A549 (cell line): ENCODE data around the gene CUL7. TPM values are rescaled to one million over a fixed set of nuclear protein-coding genes. Genes with fewer than 3 reads are reported as not detected.

Experiments
- ATAC-seq, 2 experiments: fragments of 200-7000 bp in 1 of 2; fragments of >200 bp in 1 of 2; cut with Nextera tagmentation in 1 of 2; cut with Tn5 transposase in 1 of 2; 3 replicates each; pipeline versions ENCODE4 v1.8.0 to v1.9.1; 2018 to 2020; ENCODE audit warnings: mild to moderate bottlenecking in 1 of 2, moderate library complexity in 1 of 2
- CTCF ChIA-PET: fragments of 300-600 bp; sonication (Branson Sonifier 250); formaldehyde crosslinking; extraction: SDS; loops from one replicate; lab custom pipeline; 2021; ENCODE audit warnings: antibody characterized with exemption, inconsistent platforms; lab: Yijun Ruan, JAX
- POLR2A ChIA-PET: fragments of 350-600 bp; formaldehyde crosslinking; extraction: SDS; loops from one replicate; lab custom pipeline; 2021; ENCODE audit warnings: antibody characterized with exemption, inconsistent platforms; lab: Yijun Ruan, JAX
- DNase-seq, 2 experiments: peaks; one replicate each; pipeline versions ENCODE4 v3.0.0 to v3.0.0-alpha.2; 2011 to 2016; ENCODE audit warnings: low read depth in 1 of 2, low spot score in 1 of 2
- FAIRE-seq: peaks from 2 replicates; lab custom pipeline; 2011; peaks lifted over from hg19 to GRCh38; lab: Jason Lieb, UNC
- H3K27ac ChIP-seq, 2 experiments: fragments of >200 bp; sonication (Bioruptor Twin); formaldehyde crosslinking; 3 replicates each; pipeline ENCODE4 v1.5.1; 2016 to 2017
- H3K4me1 ChIP-seq: fragments of >200 bp; sonication (Bioruptor Twin); formaldehyde crosslinking; 3 replicates; pipeline ENCODE4 v1.6.1; 2016
- H3K4me2 ChIP-seq: fragments of >200 bp; sonication (Bioruptor Twin); formaldehyde crosslinking; 3 replicates; pipeline ENCODE4 v1.6.1; 2016
- H3K4me3 ChIP-seq: fragments of >200 bp; sonication (Bioruptor Twin); formaldehyde crosslinking; 3 replicates; pipeline ENCODE4 v1.5.1; 2016
- H3K9me3 ChIP-seq: fragments of >200 bp; sonication (Bioruptor Twin); formaldehyde crosslinking; 3 replicates; pipeline ENCODE4 v1.6.1; 2016
- CBX2 ChIP-seq: fragments of 200-600 bp; sonication (generic); IDR thresholded peaks from 2 replicates; pipeline ENCODE4 v1.6.1; 2016; ENCODE audit warnings: low read depth, mild to moderate bottlenecking, borderline replicate concordance
- CHD4 ChIP-seq: fragments of 200-600 bp; sonication (generic); IDR thresholded peaks from 2 replicates; pipeline ENCODE4 v1.6.1; 2016; ENCODE audit warnings: antibody characterized with exemption, mild to moderate bottlenecking, borderline replicate concordance
- EHF ChIP-seq: fragments of 250-450 bp; sonication (Bioruptor Pico); IDR thresholded peaks from 2 replicates; pipeline ENCODE4 v1.5.0; 2020; ENCODE audit warnings: mild to moderate bottlenecking
- EHMT2 ChIP-seq: fragments of 200-600 bp; sonication (generic); IDR thresholded peaks from 2 replicates; pipeline ENCODE4 v1.6.1; 2016; ENCODE audit warnings: antibody characterized with exemption, low read depth, mild to moderate bottlenecking, moderate library complexity
- EP300 ChIP-seq, 2 experiments: fragments of >200 bp; sonication (Bioruptor Twin); formaldehyde crosslinking; IDR thresholded peaks; 2 replicates in 1 of 2; 3 replicates in 1 of 2; pipeline ENCODE4 v1.6.1; 2016 to 2017
- FOSB ChIP-seq: fragments of 250-450 bp; sonication (Bioruptor Pico); IDR thresholded peaks from 2 replicates; pipeline ENCODE4 v1.5.0; 2020; ENCODE audit warnings: mild to moderate bottlenecking, moderate library complexity
- FOSL2 ChIP-seq, 2 experiments: fragments of 450-650 bp in 1 of 2; fragments of >200 bp in 1 of 2; sonication (Bioruptor Twin) in 1 of 2; formaldehyde crosslinking; IDR thresholded peaks; 2 replicates each; pipeline versions ENCODE4 v1.5.0 to v1.6.1; 2016 to 2020; ENCODE audit warnings: mild to moderate bottlenecking in 1 of 2, moderate library complexity in 1 of 2
- HOXA7 ChIP-seq: fragments of 250-450 bp; sonication (Bioruptor Pico); IDR thresholded peaks from 2 replicates; pipeline ENCODE4 v1.5.0; 2020; ENCODE audit warnings: mild to moderate bottlenecking, moderate library complexity
- JUN ChIP-seq, 2 experiments: fragments of >200 bp; sonication (Bioruptor Twin); formaldehyde crosslinking; IDR thresholded peaks; 2 replicates in 1 of 2; 3 replicates in 1 of 2; pipeline ENCODE4 v1.6.1; 2016 to 2017
- JUNB ChIP-seq: fragments of >200 bp; sonication (Bioruptor Twin); formaldehyde crosslinking; IDR thresholded peaks from 2 replicates; pipeline ENCODE4 v1.6.1; 2016
- KDM1A ChIP-seq: fragments of 200-600 bp; sonication (generic); IDR thresholded peaks from 2 replicates; pipeline ENCODE4 v1.6.1; 2016; ENCODE audit warnings: low read depth, mild to moderate bottlenecking
- MAFK ChIP-seq: fragments of 450-650 bp; IDR thresholded peaks from 2 replicates; pipeline ENCODE4 v1.6.1; 2014; ENCODE audit not compliant: partially characterized antibody
- MAZ ChIP-seq: fragments of 150-350 bp; IDR thresholded peaks from 2 replicates; pipeline ENCODE4 v1.6.1; 2014; ENCODE audit warnings: antibody characterized with exemption, low read depth, low read length, borderline replicate concordance
- MYC ChIP-seq: IDR thresholded peaks from 2 replicates; pipeline ENCODE4 v1.6.1; 2012; ENCODE audit warnings: mild to moderate bottlenecking, inconsistent platforms, low read length, improper control_type of control experiment, borderline replicate concordance
- POLR2A ChIP-seq: IDR thresholded peaks from 2 replicates; pipeline ENCODE4 v1.6.1; 2012; ENCODE audit warnings: mild to moderate bottlenecking, low read length
- POLR2AphosphoS2 ChIP-seq: conservative IDR thresholded peaks from 2 replicates; pipeline ENCODE4 v1.6.1; 2012; ENCODE audit warnings: low read length, improper control_type of control experiment, inconsistent platforms
- RAD21 ChIP-seq, 2 experiments: fragments of >200 bp in 1 of 2; sonication (Bioruptor Twin) in 1 of 2; formaldehyde crosslinking in 1 of 2; IDR thresholded peaks in 1 of 2; conservative IDR thresholded peaks in 1 of 2; 2 replicates in 1 of 2; 3 replicates in 1 of 2; pipeline ENCODE4 v1.6.1; 2012 to 2018; ENCODE audit warnings: inconsistent platforms in 1 of 2
- RCOR1 ChIP-seq: fragments of 150-350 bp; IDR thresholded peaks from 2 replicates; pipeline ENCODE4 v1.6.1; 2014; ENCODE audit warnings: antibody characterized with exemption, low read length, low read depth
- RNF2 ChIP-seq: fragments of 200-600 bp; sonication (generic); IDR thresholded peaks from 2 replicates; pipeline ENCODE4 v1.6.1; 2016; ENCODE audit warnings: low read depth, mild to moderate bottlenecking, antibody characterized with exemption, moderate library complexity, borderline replicate concordance
- SMC3 ChIP-seq: fragments of >200 bp; sonication (Bioruptor Twin); formaldehyde crosslinking; IDR thresholded peaks from 3 replicates; pipeline ENCODE4 v1.6.1; 2018; ENCODE audit warnings: inconsistent platforms
- SREBF2 ChIP-seq: fragments of 450-650 bp; IDR thresholded peaks from 2 replicates; pipeline ENCODE4 v1.6.1; 2014; ENCODE audit warnings: mild to moderate bottlenecking, moderate library complexity
- TP53 ChIP-seq: fragments of 250-450 bp; sonication (Bioruptor Pico); IDR thresholded peaks from 2 replicates; pipeline ENCODE4 v1.5.0; 2021; ENCODE audit warnings: mild to moderate bottlenecking, moderate library complexity
- ZFP36 ChIP-seq: fragments of 450-650 bp; IDR thresholded peaks from 2 replicates; pipeline ENCODE4 v1.6.1; 2014; ENCODE audit warnings: borderline replicate concordance; ENCODE audit not compliant: partially characterized antibody
- ZNF302 ChIP-seq: fragments of 250-450 bp; sonication (Bioruptor Pico); IDR thresholded peaks from 2 replicates; pipeline ENCODE4 v1.9.0; 2021; ENCODE audit warnings: inconsistent platforms, mild to moderate bottlenecking, moderate library complexity
- WGBS: methylation state at CpG from one replicate; pipeline ENCODE4 v1.1.6; 2017; ENCODE audit errors: missing lambda C conversion rate; 5-methylcytosine and 5-hydroxymethylcytosine counted together
- polyA plus RNA-seq, 4 experiments: library from polyadenylated mRNA; depleted of rRNA in 3 of 4; stranded (reverse); fragments of >200 nt; fragmentation: RNase III in 1 of 4; extraction: RNeasy Plus Mini Kit Qiagen cat#74134 plus additional on column Dnase treatment in 1 of 4; gene quantifications; 2 replicates in 3 of 4; 3 replicates in 1 of 4; pipeline ENCODE4 v1.2.3, GENCODE V29; 2011 to 2017
- TF ChIP-seq, protein P1 (sequence below): IDR thresholded peaks from 2 replicates; pipeline ENCODE4 v1.6.1; 2012
- TF ChIP-seq, protein P2 (sequence below): fragments of >200 bp; sonication (Bioruptor Twin); formaldehyde crosslinking; IDR thresholded peaks from 3 replicates; pipeline ENCODE4 v1.5.1; 2016
- TF ChIP-seq, protein P3 (sequence below): fragments of 450-650 bp; IDR thresholded peaks from 2 replicates; pipeline ENCODE4 v1.6.1; 2014; ENCODE audit warnings: antibody characterized with exemption
- TF ChIP-seq, protein P4 (sequence below): fragments of 250-450 bp; sonication (Bioruptor Pico); IDR thresholded peaks from 2 replicates; pipeline ENCODE4 v1.5.0; 2021; ENCODE audit warnings: mild to moderate bottlenecking, moderate library complexity, borderline replicate concordance

CUL7 gene
- polyA plus RNA-seq, 2 of the 4 experiments (the other 2 are of a cell fraction), result 10.0 to 12.1 TPM

GRCh38 chr6:43081043-43081442 is 27.4 kb upstream of the CUL7 start (continued):
- TF ChIP-seq JUNB (no peak), EHMT2 (no peak), ZFP36 (no peak), SMC3 (no peak)
- TF ChIP-seq, protein P1, sequence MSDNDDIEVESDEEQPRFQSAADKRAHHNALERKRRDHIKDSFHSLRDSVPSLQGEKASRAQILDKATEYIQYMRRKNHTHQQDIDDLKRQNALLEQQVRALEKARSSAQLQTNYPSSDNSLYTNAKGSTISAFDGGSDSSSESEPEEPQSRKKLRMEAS, result no peak

- WGBS, result 93% methylated on average over 2 of the region's 2 CpGs
Measured at GRCh38 chr6:43078691-43079090, 25.0 kb upstream of the CUL7 start.

DNA sequence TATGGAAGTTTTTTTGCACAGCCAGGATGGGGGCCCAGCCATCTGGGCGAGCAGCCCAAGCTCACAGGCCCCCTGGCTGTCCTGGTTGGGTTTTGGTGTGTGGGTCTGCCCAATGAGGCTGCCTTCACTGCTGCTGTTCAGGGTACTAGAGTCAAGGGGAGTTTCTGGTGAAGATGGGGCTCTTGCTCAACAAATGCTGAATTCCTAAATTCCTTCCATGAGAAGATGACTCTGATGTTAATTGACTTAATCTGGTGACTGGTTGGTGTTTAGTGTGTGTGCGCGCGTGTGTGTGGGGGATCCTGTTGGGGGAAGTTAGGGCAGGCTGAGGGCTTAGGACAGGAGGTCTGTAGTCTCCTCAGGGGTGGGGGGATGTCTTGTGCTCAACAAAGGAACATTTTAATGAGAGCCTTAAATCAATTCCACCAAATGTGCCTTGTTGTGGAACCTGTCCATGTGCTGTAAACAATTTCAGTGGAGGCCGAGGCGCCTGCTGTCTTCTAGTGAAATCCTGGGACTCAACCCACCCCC is 24.4 kb upstream of the CUL7 start:
- POLR2A ChIA-PET, result no interaction called here
- no peak overlapping the region for H3K4me2 ChIP-seq
- no peak overlapping the region for H3K4me3 ChIP-seq
- H3K27ac ChIP-seq, result no peak overlapping the region
- DNase-seq, result no peak
- FAIRE-seq, result no peak
- CTCF ChIA-PET, result interaction anchor here (1.3 to 3.1 kb wide), 2 partner anchors 51 to 65 kb away, joined by 4 to 20 read pairs; no protein-coding TSS in a partner anchor
- 79% methylated on average over 6 of the region's 6 CpGs for WGBS
- H3K9me3 ChIP-seq, result no peaks in the 10 kb centered on the region
- no peak for ATAC-seq
- peaks cover 6% of the 10 kb centered on the region; the same call in 2 of the 3 replicates for H3K4me1 ChIP-seq
- TF ChIP-seq MYC (no peak), HOXA7 (CRISPR knock-in tag) (no peak), CHD4 (no peak), RAD21 (conservative IDR thresholded peaks at IDR 0.05 in 1 of 2, IDR thresholded peaks at IDR 0.05 in 1 of 2) (no peak), FOSL2 (IDR thresholded peaks at IDR 0.05) (no peak), FOSL2 (CRISPR knock-in tag; IDR thresholded peaks at IDR 0.05) (no peak), KDM1A (no peak), JUNB (no peak), POLR2AphosphoS2 (no peak), CBX2 (no peak), MAFK (no peak), EP300 (IDR thresholded peaks at IDR 0.05) (no peak), FOSB (CRISPR knock-in tag) (no peak), TP53 (CRISPR knock-in tag) (no peak), EHF (CRISPR knock-in tag) (no peak)

More at GRCh38 chr6:43078691-43079090, 25.0 kb upstream of the CUL7 start:
- no peak for ATAC-seq
- TF ChIP-seq EHF (CRISPR knock-in tag) (no peak), POLR2A (no peak), SMC3 (no peak), JUNB (no peak), CHD4 (no peak), RNF2 (no peak), RCOR1 (no peak), MYC (no peak), ZNF302 (CRISPR knock-in tag) (no peak), MAZ (no peak), TP53 (CRISPR knock-in tag) (no peak), EP300 (IDR thresholded peaks at IDR 0.05) (no peak), MAFK (no peak), JUN (IDR thresholded peaks at IDR 0.05) (no peak), SREBF2 (no peak), FOSB (CRISPR knock-in tag) (no peak)
- TF ChIP-seq, protein P1, result no peak
- TF ChIP-seq, protein P2, sequence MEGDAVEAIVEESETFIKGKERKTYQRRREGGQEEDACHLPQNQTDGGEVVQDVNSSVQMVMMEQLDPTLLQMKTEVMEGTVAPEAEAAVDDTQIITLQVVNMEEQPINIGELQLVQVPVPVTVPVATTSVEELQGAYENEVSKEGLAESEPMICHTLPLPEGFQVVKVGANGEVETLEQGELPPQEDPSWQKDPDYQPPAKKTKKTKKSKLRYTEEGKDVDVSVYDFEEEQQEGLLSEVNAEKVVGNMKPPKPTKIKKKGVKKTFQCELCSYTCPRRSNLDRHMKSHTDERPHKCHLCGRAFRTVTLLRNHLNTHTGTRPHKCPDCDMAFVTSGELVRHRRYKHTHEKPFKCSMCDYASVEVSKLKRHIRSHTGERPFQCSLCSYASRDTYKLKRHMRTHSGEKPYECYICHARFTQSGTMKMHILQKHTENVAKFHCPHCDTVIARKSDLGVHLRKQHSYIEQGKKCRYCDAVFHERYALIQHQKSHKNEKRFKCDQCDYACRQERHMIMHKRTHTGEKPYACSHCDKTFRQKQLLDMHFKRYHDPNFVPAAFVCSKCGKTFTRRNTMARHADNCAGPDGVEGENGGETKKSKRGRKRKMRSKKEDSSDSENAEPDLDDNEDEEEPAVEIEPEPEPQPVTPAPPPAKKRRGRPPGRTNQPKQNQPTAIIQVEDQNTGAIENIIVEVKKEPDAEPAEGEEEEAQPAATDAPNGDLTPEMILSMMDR, result no peak
- TF ChIP-seq, protein P3, sequence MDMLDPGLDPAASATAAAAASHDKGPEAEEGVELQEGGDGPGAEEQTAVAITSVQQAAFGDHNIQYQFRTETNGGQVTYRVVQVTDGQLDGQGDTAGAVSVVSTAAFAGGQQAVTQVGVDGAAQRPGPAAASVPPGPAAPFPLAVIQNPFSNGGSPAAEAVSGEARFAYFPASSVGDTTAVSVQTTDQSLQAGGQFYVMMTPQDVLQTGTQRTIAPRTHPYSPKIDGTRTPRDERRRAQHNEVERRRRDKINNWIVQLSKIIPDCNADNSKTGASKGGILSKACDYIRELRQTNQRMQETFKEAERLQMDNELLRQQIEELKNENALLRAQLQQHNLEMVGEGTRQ, result no peak
- TF ChIP-seq, protein P4, sequence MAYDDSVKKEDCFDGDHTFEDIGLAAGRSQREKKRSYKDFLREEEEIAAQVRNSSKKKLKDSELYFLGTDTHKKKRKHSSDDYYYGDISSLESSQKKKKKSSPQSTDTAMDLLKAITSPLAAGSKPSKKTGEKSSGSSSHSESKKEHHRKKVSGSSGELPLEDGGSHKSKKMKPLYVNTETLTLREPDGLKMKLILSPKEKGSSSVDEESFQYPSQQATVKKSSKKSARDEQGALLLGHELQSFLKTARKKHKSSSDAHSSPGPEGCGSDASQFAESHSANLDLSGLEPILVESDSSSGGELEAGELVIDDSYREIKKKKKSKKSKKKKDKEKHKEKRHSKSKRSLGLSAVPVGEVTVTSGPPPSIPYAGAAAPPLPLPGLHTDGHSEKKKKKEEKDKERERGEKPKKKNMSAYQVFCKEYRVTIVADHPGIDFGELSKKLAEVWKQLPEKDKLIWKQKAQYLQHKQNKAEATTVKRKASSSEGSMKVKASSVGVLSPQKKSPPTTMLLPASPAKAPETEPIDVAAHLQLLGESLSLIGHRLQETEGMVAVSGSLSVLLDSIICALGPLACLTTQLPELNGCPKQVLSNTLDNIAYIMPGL (CRISPR knock-in tag), result no peak
- no peak overlapping the region for H3K27ac ChIP-seq
- POLR2A ChIA-PET, result no interaction called here
- no peak overlapping the region for H3K4me2 ChIP-seq
- CTCF ChIA-PET, result no interaction called here
- no peak for DNase-seq
- H3K4me3 ChIP-seq, result no peak overlapping the region
- no peaks in the 10 kb centered on the region for H3K9me3 ChIP-seq
- FAIRE-seq, result no peak
- peaks cover 6% of the 10 kb centered on the region; the same call in 2 of the 3 replicates for H3K4me1 ChIP-seq
